ENCODE results near the gene HDAC11.

GRCh38 chr3:13540297-13540995 is 60.3 kb downstream of the HDAC11 start:
- TF ChIP-seq POLR2AphosphoS5 (IDR thresholded peaks at IDR 0.05) (no peak), POLR2A (IDR thresholded peaks at IDR 0.05) (no peak)
